Measurements from ENCODE around the gene GRK5.

DNA sequence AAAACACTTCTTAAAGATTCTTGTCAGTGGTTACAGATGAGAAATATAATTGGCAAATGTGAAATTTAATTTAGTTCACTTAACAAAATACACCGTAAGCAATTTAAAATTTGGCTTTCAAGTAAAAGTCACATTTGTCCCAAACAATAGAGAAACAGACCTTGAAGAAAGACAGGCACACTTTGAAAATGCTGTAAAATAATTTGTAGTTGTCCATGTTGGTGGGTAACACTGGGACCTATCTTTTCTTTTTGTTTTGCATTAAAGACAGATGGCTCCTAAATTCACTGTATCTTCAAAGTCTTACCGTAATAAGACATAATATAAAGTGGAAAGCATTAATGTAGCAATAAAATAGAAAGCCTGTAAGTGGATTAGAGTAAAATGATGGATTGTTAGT lies 3.3 kb downstream of the GRK5 start:
- TF ChIP-seq, protein P1, sequence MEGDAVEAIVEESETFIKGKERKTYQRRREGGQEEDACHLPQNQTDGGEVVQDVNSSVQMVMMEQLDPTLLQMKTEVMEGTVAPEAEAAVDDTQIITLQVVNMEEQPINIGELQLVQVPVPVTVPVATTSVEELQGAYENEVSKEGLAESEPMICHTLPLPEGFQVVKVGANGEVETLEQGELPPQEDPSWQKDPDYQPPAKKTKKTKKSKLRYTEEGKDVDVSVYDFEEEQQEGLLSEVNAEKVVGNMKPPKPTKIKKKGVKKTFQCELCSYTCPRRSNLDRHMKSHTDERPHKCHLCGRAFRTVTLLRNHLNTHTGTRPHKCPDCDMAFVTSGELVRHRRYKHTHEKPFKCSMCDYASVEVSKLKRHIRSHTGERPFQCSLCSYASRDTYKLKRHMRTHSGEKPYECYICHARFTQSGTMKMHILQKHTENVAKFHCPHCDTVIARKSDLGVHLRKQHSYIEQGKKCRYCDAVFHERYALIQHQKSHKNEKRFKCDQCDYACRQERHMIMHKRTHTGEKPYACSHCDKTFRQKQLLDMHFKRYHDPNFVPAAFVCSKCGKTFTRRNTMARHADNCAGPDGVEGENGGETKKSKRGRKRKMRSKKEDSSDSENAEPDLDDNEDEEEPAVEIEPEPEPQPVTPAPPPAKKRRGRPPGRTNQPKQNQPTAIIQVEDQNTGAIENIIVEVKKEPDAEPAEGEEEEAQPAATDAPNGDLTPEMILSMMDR (IDR thresholded peaks at IDR 0.05; ENCODE audit: insufficient read depth, low read length, poor library complexity, severe bottlenecking): no peak
- no peak for TF ChIP-seq EZH2phosphoT487 (conservative IDR thresholded peaks at IDR 0.05; ENCODE audit: low read length)
